OCI-LY1 (cell line): ENCODE results near the gene TMEM178B.
"Not testable (repeated sequence)": the region's sequence is repeated elsewhere in the genome, so short reads cannot be mapped to it uniquely, and the experiment has no call there.

Source experiments
- H2AFZ ChIP-seq: fragments of 200-600 bp; sonication (generic), shearing (Covaris generic); 2 replicates; pipeline ENCODE4 v1.6.0; 2014; ENCODE audit warnings: antibody characterized with exemption, mild to moderate bottlenecking, low read length
- H3F3A ChIP-seq: fragments of 200-600 bp; sonication (generic), shearing (Covaris generic); 2 replicates; pipeline ENCODE4 v1.6.0; 2014; ENCODE audit warnings: mild to moderate bottlenecking, antibody characterized with exemption, low read length, moderate library complexity; ENCODE audit not compliant: insufficient read depth
- H3K27ac ChIP-seq: fragments of 200-600 bp; sonication (generic); 2 replicates; pipeline ENCODE4 v1.5.1; 2014; ENCODE audit warnings: low read length, mixed run types, mild to moderate bottlenecking, low read depth; ENCODE audit not compliant: poor library complexity, severe bottlenecking
- H3K27me3 ChIP-seq: fragments of 200-600 bp; sonication (generic); 2 replicates; pipeline ENCODE4 v1.6.0; 2014; ENCODE audit warnings: antibody characterized with exemption, mild to moderate bottlenecking, low read length, moderate library complexity; ENCODE audit not compliant: insufficient read depth
- H3K36me3 ChIP-seq: fragments of 200-600 bp; sonication (generic); 2 replicates; pipeline ENCODE4 v1.6.1; 2014; ENCODE audit warnings: mild to moderate bottlenecking, antibody characterized with exemption, low read length, moderate library complexity, mixed read lengths; ENCODE audit not compliant: insufficient read depth
- H3K4me1 ChIP-seq: fragments of 200-600 bp; sonication (generic); 2 replicates; pipeline ENCODE4 v1.5.1; 2014; ENCODE audit warnings: mild to moderate bottlenecking, low read length, moderate library complexity; ENCODE audit not compliant: insufficient read depth, severe bottlenecking
- H3K4me2 ChIP-seq: fragments of 200-600 bp; sonication (generic), shearing (Covaris generic); 2 replicates; pipeline ENCODE4 v1.6.1; 2014; ENCODE audit warnings: low read length
- H3K4me3 ChIP-seq: fragments of 200-600 bp; sonication (generic); 2 replicates; pipeline ENCODE4 v1.5.1; 2014; ENCODE audit warnings: low read length, low read depth, mild to moderate bottlenecking, mixed read lengths; ENCODE audit not compliant: poor library complexity, severe bottlenecking
- H3K79me2 ChIP-seq: fragments of 200-600 bp; shearing (Covaris generic); 2 replicates; pipeline ENCODE4 v1.6.1; 2016; ENCODE audit warnings: mixed run types, low read length, mixed read lengths; ENCODE audit not compliant: insufficient read depth
- H3K9ac ChIP-seq: fragments of 200-600 bp; sonication (generic), shearing (Covaris generic); 2 replicates; pipeline ENCODE4 v1.6.1; 2014; ENCODE audit warnings: mild to moderate bottlenecking, low read length, mixed read lengths
- H3K9me2 ChIP-seq: fragments of 200-600 bp; sonication (generic), shearing (Covaris generic); 2 replicates; pipeline ENCODE4 v1.6.1; 2014; ENCODE audit warnings: low read depth, mild to moderate bottlenecking, low read length, mixed read lengths
- H3K9me3 ChIP-seq: fragments of 200-600 bp; shearing (Covaris generic); 2 replicates; pipeline ENCODE4 v1.6.1; 2014; ENCODE audit warnings: low read length, mixed read lengths
- H4K20me1 ChIP-seq: fragments of 200-600 bp; sonication (generic), shearing (Covaris generic); 2 replicates; pipeline ENCODE4 v1.6.0; 2016; ENCODE audit warnings: mild to moderate bottlenecking, low read length; ENCODE audit not compliant: insufficient read depth
- EZH2 ChIP-seq: fragments of 200-600 bp; sonication (generic), shearing (Covaris generic); IDR thresholded peaks from 2 replicates; pipeline ENCODE4 v1.8.0; 2017; ENCODE audit warnings: borderline replicate concordance, mixed run types, mild to moderate bottlenecking, antibody characterized with exemption, low read length, moderate library complexity, mixed read lengths
- TF ChIP-seq, protein P1 (sequence below): fragments of 200-600 bp; sonication (generic), shearing (Covaris generic); IDR thresholded peaks from 2 replicates; pipeline ENCODE4 v1.5.1; 2017; ENCODE audit warnings: mild to moderate bottlenecking, antibody characterized with exemption, low read length, moderate library complexity, mixed read lengths

TMEM178B gene

GRCh38 chr7:141400356-141400755 is 326.5 kb downstream of the TMEM178B start:
- Histone ChIP-seq H3K9me3 (no peaks in the 10 kb centered on the region), H3K4me3 (no peak overlapping the region), H2AFZ (no peak overlapping the region), H3K4me2 (no peak overlapping the region), H4K20me1 (no peaks in the 10 kb centered on the region), H3K9me2 (no peaks in the 10 kb centered on the region), H3K27ac (no peak overlapping the region), H3K79me2 (no peaks in the 10 kb centered on the region), H3K36me3 (no peaks in the 10 kb centered on the region), H3K4me1 (no peaks in the 10 kb centered on the region), H3F3A (no peaks in the 10 kb centered on the region), H3K9ac (no peak overlapping the region), H3K27me3 (no peaks in the 10 kb centered on the region)
- TF ChIP-seq, protein P1, sequence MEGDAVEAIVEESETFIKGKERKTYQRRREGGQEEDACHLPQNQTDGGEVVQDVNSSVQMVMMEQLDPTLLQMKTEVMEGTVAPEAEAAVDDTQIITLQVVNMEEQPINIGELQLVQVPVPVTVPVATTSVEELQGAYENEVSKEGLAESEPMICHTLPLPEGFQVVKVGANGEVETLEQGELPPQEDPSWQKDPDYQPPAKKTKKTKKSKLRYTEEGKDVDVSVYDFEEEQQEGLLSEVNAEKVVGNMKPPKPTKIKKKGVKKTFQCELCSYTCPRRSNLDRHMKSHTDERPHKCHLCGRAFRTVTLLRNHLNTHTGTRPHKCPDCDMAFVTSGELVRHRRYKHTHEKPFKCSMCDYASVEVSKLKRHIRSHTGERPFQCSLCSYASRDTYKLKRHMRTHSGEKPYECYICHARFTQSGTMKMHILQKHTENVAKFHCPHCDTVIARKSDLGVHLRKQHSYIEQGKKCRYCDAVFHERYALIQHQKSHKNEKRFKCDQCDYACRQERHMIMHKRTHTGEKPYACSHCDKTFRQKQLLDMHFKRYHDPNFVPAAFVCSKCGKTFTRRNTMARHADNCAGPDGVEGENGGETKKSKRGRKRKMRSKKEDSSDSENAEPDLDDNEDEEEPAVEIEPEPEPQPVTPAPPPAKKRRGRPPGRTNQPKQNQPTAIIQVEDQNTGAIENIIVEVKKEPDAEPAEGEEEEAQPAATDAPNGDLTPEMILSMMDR = no peak
- no peak for TF ChIP-seq EZH2

DNA sequence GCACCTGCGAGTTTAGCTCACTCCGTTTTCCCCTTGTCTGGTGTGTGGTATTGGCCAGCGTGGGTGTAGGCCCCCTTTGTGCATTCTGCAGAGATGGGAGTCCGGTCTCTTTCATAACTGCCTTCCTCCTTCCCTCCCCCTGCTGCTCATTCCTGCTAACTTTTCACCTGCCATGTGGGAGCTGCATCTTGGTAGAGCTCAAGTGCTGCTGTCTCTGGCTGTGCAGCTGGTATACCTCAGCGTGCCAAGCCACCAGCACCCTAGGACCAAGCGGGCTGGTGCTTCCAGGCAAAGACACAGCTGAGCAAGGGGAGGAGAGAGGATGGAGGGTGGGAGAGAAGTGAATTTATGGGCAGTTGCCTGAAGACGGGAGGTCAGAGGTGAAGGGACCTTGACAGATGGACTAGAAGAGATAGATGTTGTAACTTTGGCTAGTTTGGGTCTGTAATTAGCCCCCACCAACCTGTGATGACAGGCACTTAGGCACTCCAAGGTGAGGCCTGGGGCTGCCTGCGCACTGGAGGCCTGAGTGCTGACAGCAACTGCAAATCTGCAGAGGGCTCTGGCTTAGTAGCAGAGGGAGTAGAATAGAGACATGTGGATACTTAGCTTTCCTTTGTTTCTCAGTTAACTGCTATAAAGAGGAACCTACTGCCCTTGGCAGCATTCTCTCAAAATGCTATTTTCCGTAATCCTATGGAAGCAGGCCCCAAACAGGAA is 328.6 kb downstream of the TMEM178B start:
- no peaks in the 10 kb centered on the region for H3K4me1 ChIP-seq

GRCh38 chr7:141403846-141404245 is 330.0 kb downstream of the TMEM178B start:
- not testable (repeated sequence) for H3K79me2 ChIP-seq, H3K36me3 ChIP-seq, H3K27me3 ChIP-seq

More for the DNA sequence above, 328.6 kb downstream of the TMEM178B start:
- H3K36me3 ChIP-seq = no peaks in the 10 kb centered on the region
- no peaks in the 10 kb centered on the region for H3K9me2 ChIP-seq
- no peak for TF ChIP-seq EZH2
- TF ChIP-seq, protein P1 = no peak
- no peaks in the 10 kb centered on the region for H4K20me1 ChIP-seq
- H3K27ac ChIP-seq = no peak overlapping the region
- H3K9me3 ChIP-seq = no peaks in the 10 kb centered on the region
- H3K9ac ChIP-seq = no peak overlapping the region
- no peaks in the 10 kb centered on the region for H3K79me2 ChIP-seq
- H2AFZ ChIP-seq = no peak overlapping the region
- no peaks in the 10 kb centered on the region for H3F3A ChIP-seq
- H3K27me3 ChIP-seq = no peaks in the 10 kb centered on the region
- H3K4me3 ChIP-seq = no peak overlapping the region
- H3K4me2 ChIP-seq = no peak overlapping the region

DNA sequence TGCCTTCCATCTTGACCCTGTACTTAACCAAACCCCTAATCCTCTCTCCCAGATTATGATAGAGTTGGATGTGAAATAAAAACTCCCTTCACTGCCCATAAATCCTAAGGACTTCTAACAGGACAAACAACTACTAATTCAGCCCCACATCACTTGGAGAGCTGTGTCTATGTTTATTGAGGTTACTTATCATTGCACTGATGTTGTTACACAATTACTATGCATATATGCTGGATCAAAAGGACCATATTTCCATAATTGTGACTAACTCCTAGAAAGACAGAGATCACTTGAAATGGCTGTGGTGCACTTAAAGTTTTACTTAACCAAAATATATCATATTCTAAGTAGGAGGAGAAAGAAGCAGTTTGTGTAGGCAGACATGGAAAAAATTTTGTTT is 332.5 kb downstream of the TMEM178B start:
- Histone ChIP-seq H3K9ac (no peak overlapping the region), H3F3A (no peaks in the 10 kb centered on the region), H3K9me3 (no peaks in the 10 kb centered on the region), H3K27ac (no peak overlapping the region), H3K4me1 (no peaks in the 10 kb centered on the region), H3K79me2 (no peaks in the 10 kb centered on the region), H3K9me2 (no peaks in the 10 kb centered on the region), H3K27me3 (no peaks in the 10 kb centered on the region), H3K4me2 (no peak overlapping the region), H3K36me3 (no peaks in the 10 kb centered on the region), H2AFZ (no peak overlapping the region), H3K4me3 (no peak overlapping the region), H4K20me1 (no peaks in the 10 kb centered on the region)
- TF ChIP-seq, protein P1 = no peak
- no peak for TF ChIP-seq EZH2

More at GRCh38 chr7:141403846-141404245, 330.0 kb downstream of the TMEM178B start:
- not testable (repeated sequence) for H4K20me1 ChIP-seq, H3K27ac ChIP-seq, H3K4me2 ChIP-seq, H3K4me1 ChIP-seq, H3F3A ChIP-seq, H3K9ac ChIP-seq, H2AFZ ChIP-seq, H3K9me3 ChIP-seq, H3K9me2 ChIP-seq, H3K4me3 ChIP-seq
